ENCODE results near the gene PARD3.
A peak's percentile ranks its signal among the peaks of the same experiment; 100 is the strongest.

The PARD3 gene

GRCh38 chr10:34526186-34526585 lies 288.9 kb downstream of the PARD3 start:
- Histone ChIP-seq H3K27me3 (ENCODE audit: control insufficient read depth in 1 of 2, insufficient read depth in 2 of 2, low read length in 2 of 2) (no peaks in the 10 kb centered on the region), H3K36me3 (ENCODE audit: control insufficient read depth in 1 of 2, insufficient read depth in 2 of 2, low read length in 2 of 2) (no peaks in the 10 kb centered on the region), H3K4me3 (ENCODE audit: low read depth in 1 of 2, low read length in 2 of 2) (no peak overlapping the region), H3K27ac (ENCODE audit: low read depth, low read length) (peak overlapping the region; percentile 60), H3K9ac (ENCODE audit: low read depth in 1 of 2, low read length in 2 of 2) (no peak overlapping the region), H3K9me3 (ENCODE audit: control insufficient read depth in 1 of 2, low read length in 2 of 2) (no peaks in the 10 kb centered on the region), H3K4me1 (ENCODE audit: control insufficient read depth in 1 of 2, insufficient read depth in 2 of 2, low read length in 2 of 2) (no peaks in the 10 kb centered on the region)

GRCh38 chr10:34524369-34525091 lies 290.6 kb downstream of the PARD3 start:
- H3K27me3 ChIP-seq (ENCODE audit: control insufficient read depth in 1 of 2, insufficient read depth in 2 of 2, low read length in 2 of 2), result no peaks in the 10 kb centered on the region

GRCh38 chr10:34523017-34523767 lies 291.9 kb downstream of the PARD3 start:
- Histone ChIP-seq H3K4me1 (ENCODE audit: control insufficient read depth in 1 of 2, insufficient read depth in 2 of 2, low read length in 2 of 2) (no peaks in the 10 kb centered on the region), H3K36me3 (ENCODE audit: control insufficient read depth in 1 of 2, insufficient read depth in 2 of 2, low read length in 2 of 2) (no peaks in the 10 kb centered on the region), H3K9ac (ENCODE audit: low read depth in 1 of 2, low read length in 2 of 2) (no peak overlapping the region), H3K27ac (ENCODE audit: low read depth, low read length) (no peak overlapping the region), H3K9me3 (ENCODE audit: control insufficient read depth in 1 of 2, low read length in 2 of 2) (no peaks in the 10 kb centered on the region), H3K27me3 (ENCODE audit: control insufficient read depth in 1 of 2, insufficient read depth in 2 of 2, low read length in 2 of 2) (no peaks in the 10 kb centered on the region), H3K4me3 (ENCODE audit: low read depth in 1 of 2, low read length in 2 of 2) (no peak overlapping the region)

More at GRCh38 chr10:34524369-34525091, 290.6 kb downstream of the PARD3 start:
- H3K9me3 ChIP-seq (ENCODE audit: control insufficient read depth in 1 of 2, low read length in 2 of 2), result no peaks in the 10 kb centered on the region
- H3K9ac ChIP-seq (ENCODE audit: low read depth in 1 of 2, low read length in 2 of 2), result no peak overlapping the region
- H3K4me3 ChIP-seq (ENCODE audit: low read depth in 1 of 2, low read length in 2 of 2), result no peak overlapping the region
- H3K4me1 ChIP-seq (ENCODE audit: control insufficient read depth in 1 of 2, insufficient read depth in 2 of 2, low read length in 2 of 2), result no peaks in the 10 kb centered on the region
- H3K36me3 ChIP-seq (ENCODE audit: control insufficient read depth in 1 of 2, insufficient read depth in 2 of 2, low read length in 2 of 2), result no peaks in the 10 kb centered on the region
- no peak overlapping the region for H3K27ac ChIP-seq (ENCODE audit: low read depth, low read length)

GRCh38 chr10:34522546-34522945 lies 292.6 kb downstream of the PARD3 start:
- Histone ChIP-seq H3K4me1 (ENCODE audit: control insufficient read depth in 1 of 2, insufficient read depth in 2 of 2, low read length in 2 of 2) (no peaks in the 10 kb centered on the region), H3K9me3 (ENCODE audit: control insufficient read depth in 1 of 2, low read length in 2 of 2) (no peaks in the 10 kb centered on the region), H3K36me3 (ENCODE audit: control insufficient read depth in 1 of 2, insufficient read depth in 2 of 2, low read length in 2 of 2) (no peaks in the 10 kb centered on the region), H3K4me3 (ENCODE audit: low read depth in 1 of 2, low read length in 2 of 2) (no peak overlapping the region), H3K9ac (ENCODE audit: low read depth in 1 of 2, low read length in 2 of 2) (no peak overlapping the region), H3K27ac (ENCODE audit: low read depth, low read length) (no peak overlapping the region), H3K27me3 (ENCODE audit: control insufficient read depth in 1 of 2, insufficient read depth in 2 of 2, low read length in 2 of 2) (no peaks in the 10 kb centered on the region)

- H3K27ac ChIP-seq (ENCODE audit: low read depth, low read length), result no peak overlapping the region
- no peaks in the 10 kb centered on the region for H3K9me3 ChIP-seq (ENCODE audit: control insufficient read depth in 1 of 2, low read length in 2 of 2)
- H3K4me3 ChIP-seq (ENCODE audit: low read depth in 1 of 2, low read length in 2 of 2), result no peak overlapping the region
- no peak overlapping the region for H3K9ac ChIP-seq (ENCODE audit: low read depth in 1 of 2, low read length in 2 of 2)
- no peaks in the 10 kb centered on the region for H3K36me3 ChIP-seq (ENCODE audit: control insufficient read depth in 1 of 2, insufficient read depth in 2 of 2, low read length in 2 of 2)
- no peaks in the 10 kb centered on the region for H3K4me1 ChIP-seq (ENCODE audit: control insufficient read depth in 1 of 2, insufficient read depth in 2 of 2, low read length in 2 of 2)
- H3K27me3 ChIP-seq (ENCODE audit: control insufficient read depth in 1 of 2, insufficient read depth in 2 of 2, low read length in 2 of 2), result no peaks in the 10 kb centered on the region
Measured at GRCh38 chr10:34520510-34520909, 294.6 kb downstream of the PARD3 start.

GRCh38 chr10:34520084-34520483 lies 295.0 kb downstream of the PARD3 start:
- Histone ChIP-seq H3K27ac (ENCODE audit: low read depth, low read length) (no peak overlapping the region), H3K36me3 (ENCODE audit: control insufficient read depth in 1 of 2, insufficient read depth in 2 of 2, low read length in 2 of 2) (no peaks in the 10 kb centered on the region), H3K9ac (ENCODE audit: low read depth in 1 of 2, low read length in 2 of 2) (no peak overlapping the region), H3K4me3 (ENCODE audit: low read depth in 1 of 2, low read length in 2 of 2) (no peak overlapping the region), H3K9me3 (ENCODE audit: control insufficient read depth in 1 of 2, low read length in 2 of 2) (no peaks in the 10 kb centered on the region), H3K27me3 (ENCODE audit: control insufficient read depth in 1 of 2, insufficient read depth in 2 of 2, low read length in 2 of 2) (no peaks in the 10 kb centered on the region), H3K4me1 (ENCODE audit: control insufficient read depth in 1 of 2, insufficient read depth in 2 of 2, low read length in 2 of 2) (no peaks in the 10 kb centered on the region)

GRCh38 chr10:34514290-34514689 lies 300.8 kb downstream of the PARD3 start:
- Histone ChIP-seq H3K27ac (ENCODE audit: low read depth, low read length) (no peak overlapping the region), H3K4me3 (ENCODE audit: low read depth in 1 of 2, low read length in 2 of 2) (no peak overlapping the region), H3K36me3 (ENCODE audit: control insufficient read depth in 1 of 2, insufficient read depth in 2 of 2, low read length in 2 of 2) (no peaks in the 10 kb centered on the region), H3K4me1 (ENCODE audit: control insufficient read depth in 1 of 2, insufficient read depth in 2 of 2, low read length in 2 of 2) (no peaks in the 10 kb centered on the region), H3K9ac (ENCODE audit: low read depth in 1 of 2, low read length in 2 of 2) (no peak overlapping the region), H3K9me3 (ENCODE audit: control insufficient read depth in 1 of 2, low read length in 2 of 2) (no peaks in the 10 kb centered on the region), H3K27me3 (ENCODE audit: control insufficient read depth in 1 of 2, insufficient read depth in 2 of 2, low read length in 2 of 2) (no peaks in the 10 kb centered on the region)

- Histone ChIP-seq H3K27me3 (ENCODE audit: control insufficient read depth in 1 of 2, insufficient read depth in 2 of 2, low read length in 2 of 2) (no peaks in the 10 kb centered on the region), H3K27ac (ENCODE audit: low read depth, low read length) (no peak overlapping the region), H3K4me3 (ENCODE audit: low read depth in 1 of 2, low read length in 2 of 2) (no peak overlapping the region), H3K36me3 (ENCODE audit: control insufficient read depth in 1 of 2, insufficient read depth in 2 of 2, low read length in 2 of 2) (no peaks in the 10 kb centered on the region), H3K4me1 (ENCODE audit: control insufficient read depth in 1 of 2, insufficient read depth in 2 of 2, low read length in 2 of 2) (no peaks in the 10 kb centered on the region), H3K9me3 (ENCODE audit: control insufficient read depth in 1 of 2, low read length in 2 of 2) (no peaks in the 10 kb centered on the region), H3K9ac (ENCODE audit: low read depth in 1 of 2, low read length in 2 of 2) (no peak overlapping the region)
Measured at GRCh38 chr10:34513636-34514035, 301.5 kb downstream of the PARD3 start.

GRCh38 chr10:34507217-34507616 lies 307.9 kb downstream of the PARD3 start:
- Histone ChIP-seq H3K4me3 (ENCODE audit: low read depth in 1 of 2, low read length in 2 of 2) (no peak overlapping the region), H3K9ac (ENCODE audit: low read depth in 1 of 2, low read length in 2 of 2) (no peak overlapping the region), H3K27me3 (ENCODE audit: control insufficient read depth in 1 of 2, insufficient read depth in 2 of 2, low read length in 2 of 2) (no peaks in the 10 kb centered on the region), H3K9me3 (ENCODE audit: control insufficient read depth in 1 of 2, low read length in 2 of 2) (no peaks in the 10 kb centered on the region), H3K27ac (ENCODE audit: low read depth, low read length) (no peak overlapping the region), H3K36me3 (ENCODE audit: control insufficient read depth in 1 of 2, insufficient read depth in 2 of 2, low read length in 2 of 2) (no peaks in the 10 kb centered on the region), H3K4me1 (ENCODE audit: control insufficient read depth in 1 of 2, insufficient read depth in 2 of 2, low read length in 2 of 2) (peaks cover 0 to 6% of the 10 kb centered on the region in 2 donors)

GRCh38 chr10:34506786-34507185 lies 308.3 kb downstream of the PARD3 start:
- Histone ChIP-seq H3K27me3 (ENCODE audit: control insufficient read depth in 1 of 2, insufficient read depth in 2 of 2, low read length in 2 of 2) (no peaks in the 10 kb centered on the region), H3K9me3 (ENCODE audit: control insufficient read depth in 1 of 2, low read length in 2 of 2) (no peaks in the 10 kb centered on the region), H3K4me3 (ENCODE audit: low read depth in 1 of 2, low read length in 2 of 2) (no peak overlapping the region), H3K9ac (ENCODE audit: low read depth in 1 of 2, low read length in 2 of 2) (no peak overlapping the region), H3K4me1 (ENCODE audit: control insufficient read depth in 1 of 2, insufficient read depth in 2 of 2, low read length in 2 of 2) (peaks cover 0 to 6% of the 10 kb centered on the region in 2 donors), H3K36me3 (ENCODE audit: control insufficient read depth in 1 of 2, insufficient read depth in 2 of 2, low read length in 2 of 2) (no peaks in the 10 kb centered on the region), H3K27ac (ENCODE audit: low read depth, low read length) (no peak overlapping the region)

Data from duodenal mucosa (tissue), 2 donors.